ENCODE measurements around the gene P2RY6.

DNA sequence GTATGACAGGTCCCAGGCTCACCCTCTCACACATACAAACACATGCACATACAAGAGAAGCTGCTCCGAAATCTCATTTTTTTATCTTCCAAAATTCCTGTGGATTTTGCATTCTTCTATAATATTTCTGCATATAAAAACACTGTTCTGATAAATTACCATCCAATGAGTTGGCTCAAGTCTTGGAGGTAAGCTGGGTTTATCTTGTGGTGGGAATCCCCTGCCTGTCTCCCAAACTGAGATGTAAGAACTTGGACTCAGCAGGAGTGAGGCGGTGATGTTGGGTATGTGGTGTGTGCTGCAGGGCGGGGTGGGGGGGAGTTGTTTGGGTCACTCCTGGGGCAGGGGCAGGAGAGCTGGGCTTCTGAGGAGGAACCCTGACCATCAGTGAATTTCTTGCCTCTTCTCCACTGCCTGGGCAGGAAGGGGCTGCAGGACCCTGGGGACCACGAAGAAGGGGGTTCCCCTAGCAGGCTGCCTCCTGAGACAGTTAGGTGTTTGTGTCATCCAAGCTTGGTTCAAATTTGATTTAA lies 6.8 kb upstream of the P2RY6 start:
- TF ChIP-seq POLR2A (IDR thresholded peaks at IDR 0.05; ENCODE audit: low read depth, low read length) (no peak), TAF1 (IDR thresholded peaks at IDR 0.05; ENCODE audit: low read depth, low read length) (no peak), POLR2AphosphoS5 (IDR thresholded peaks at IDR 0.05; ENCODE audit: low read depth, low read length) (no peak), POU2F2 (IDR thresholded peaks at IDR 0.05; ENCODE audit: low read depth, low read length) (no peak), SPI1 (IDR thresholded peaks at IDR 0.05; ENCODE audit: low read depth, low read length) (no peak)
